ENCODE data around the gene MAP2K6.

- TF ChIP-seq CTCF (IDR thresholded peaks at IDR 0.05; ENCODE audit: control extremely low read depth in 1 of 3, insufficient read depth in 1 of 3, low read depth in 1 of 3, low read length in 3 of 3) (no peak), CHD7 (IDR thresholded peaks at IDR 0.05; ENCODE audit: insufficient replicate concordance, low read length) (no peak)
These were observed 74.8 kb downstream of the MAP2K6 start for GRCh38 chr17:69489313-69489712.

All from H1 (cell line).